ENCODE measurements around the gene S1PR4.
"Not testable (repeated sequence)": the region's sequence is repeated elsewhere in the genome, so short reads cannot be mapped to it uniquely, and the experiment has no call there.

S1PR4 gene

GRCh38 chr19:3220576-3220975 lies 42.0 kb downstream of the S1PR4 start:
- no peak overlapping the region for H3K4me3 ChIP-seq
- TF ChIP-seq, protein P1, sequence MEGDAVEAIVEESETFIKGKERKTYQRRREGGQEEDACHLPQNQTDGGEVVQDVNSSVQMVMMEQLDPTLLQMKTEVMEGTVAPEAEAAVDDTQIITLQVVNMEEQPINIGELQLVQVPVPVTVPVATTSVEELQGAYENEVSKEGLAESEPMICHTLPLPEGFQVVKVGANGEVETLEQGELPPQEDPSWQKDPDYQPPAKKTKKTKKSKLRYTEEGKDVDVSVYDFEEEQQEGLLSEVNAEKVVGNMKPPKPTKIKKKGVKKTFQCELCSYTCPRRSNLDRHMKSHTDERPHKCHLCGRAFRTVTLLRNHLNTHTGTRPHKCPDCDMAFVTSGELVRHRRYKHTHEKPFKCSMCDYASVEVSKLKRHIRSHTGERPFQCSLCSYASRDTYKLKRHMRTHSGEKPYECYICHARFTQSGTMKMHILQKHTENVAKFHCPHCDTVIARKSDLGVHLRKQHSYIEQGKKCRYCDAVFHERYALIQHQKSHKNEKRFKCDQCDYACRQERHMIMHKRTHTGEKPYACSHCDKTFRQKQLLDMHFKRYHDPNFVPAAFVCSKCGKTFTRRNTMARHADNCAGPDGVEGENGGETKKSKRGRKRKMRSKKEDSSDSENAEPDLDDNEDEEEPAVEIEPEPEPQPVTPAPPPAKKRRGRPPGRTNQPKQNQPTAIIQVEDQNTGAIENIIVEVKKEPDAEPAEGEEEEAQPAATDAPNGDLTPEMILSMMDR (IDR thresholded peaks at IDR 0.05): no peak
- no peak overlapping the region for H3K27ac ChIP-seq

GRCh38 chr19:3221576-3221975 lies 43.0 kb downstream of the S1PR4 start:
- not testable (repeated sequence) for H3K27ac ChIP-seq; DNase-seq (ENCODE audit: low spot score); H3K4me3 ChIP-seq

More at GRCh38 chr19:3220576-3220975, 42.0 kb downstream of the S1PR4 start:
- DNase-seq (ENCODE audit: low spot score): no peak

DNA sequence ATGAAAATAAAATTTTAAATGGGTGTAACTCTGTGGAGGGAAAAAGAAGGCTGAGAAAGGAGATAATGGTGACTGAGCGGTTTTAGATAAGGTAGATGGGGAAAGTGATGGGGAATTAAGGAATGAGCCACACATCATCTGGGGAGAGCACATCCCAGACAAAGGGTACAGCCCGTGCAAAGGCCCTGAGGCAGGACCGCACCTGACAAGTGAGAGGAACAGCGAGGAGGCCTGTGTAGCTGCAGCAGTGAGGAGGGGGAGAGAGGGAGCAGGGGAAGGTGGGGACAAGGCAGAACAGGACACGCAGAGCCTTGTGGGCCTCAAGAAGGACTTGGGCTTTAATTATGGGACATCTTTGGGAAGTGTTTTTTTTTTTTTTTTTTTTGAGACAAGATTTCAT lies 44.1 kb downstream of the S1PR4 start:
- TF ChIP-seq, protein P1 (IDR thresholded peaks at IDR 0.05): no peak
- Histone ChIP-seq H3K27ac (no peak overlapping the region), H3K4me3 (no peak overlapping the region)
- DNase-seq (ENCODE audit: low spot score): no peak

DNA sequence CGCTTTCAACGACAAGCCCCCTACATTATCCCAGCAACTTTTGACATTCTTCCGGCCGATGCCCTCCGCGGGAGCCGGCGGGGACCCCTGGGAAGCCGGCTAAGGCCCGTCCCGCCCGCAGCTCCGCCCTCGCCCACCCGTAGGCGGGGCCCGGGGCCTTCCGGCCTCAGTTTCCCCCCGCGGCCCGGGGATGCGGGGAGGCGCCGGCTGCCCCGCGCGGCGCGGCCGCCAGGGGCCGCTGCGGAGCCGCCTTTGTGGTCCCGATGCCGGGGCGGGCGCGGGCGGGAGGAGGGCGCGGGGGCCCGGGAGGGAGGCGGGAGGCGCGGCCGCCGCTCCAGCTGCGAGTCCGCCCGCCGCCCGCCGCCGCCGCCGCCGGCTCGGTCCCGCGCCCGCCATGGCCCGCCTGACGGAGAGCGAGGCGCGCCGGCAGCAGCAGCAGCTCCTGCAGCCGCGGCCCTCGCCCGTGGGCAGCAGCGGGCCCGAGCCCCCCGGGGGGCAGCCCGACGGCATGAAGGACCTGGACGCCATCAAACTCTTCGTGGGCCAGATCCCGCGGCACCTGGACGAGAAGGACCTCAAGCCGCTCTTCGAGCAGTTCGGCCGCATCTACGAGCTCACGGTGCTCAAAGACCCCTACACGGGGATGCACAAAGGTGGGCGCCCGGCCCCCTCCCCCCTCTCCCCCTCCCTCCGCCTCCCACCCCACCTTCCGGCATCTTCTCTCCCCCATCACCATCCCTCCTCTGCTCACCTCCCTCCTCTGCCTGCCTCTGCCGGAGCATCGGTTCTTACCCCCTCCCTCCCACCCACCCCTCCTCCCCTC lies 46.0 kb downstream of the S1PR4 start, which contains the start of gene CELF5:
Gene CELF5, plus strand, starts transcription at position 316 of the 823 bp plus-strand sequence. Its CDS starts 79 bp downstream, at position 395.
- H3K4me3 ChIP-seq: peak within 1 kb of the TSS; percentile 65
- TF ChIP-seq, protein P1 (IDR thresholded peaks at IDR 0.05): peak; percentile 42
- no peak for DNase-seq (ENCODE audit: low spot score)
- H3K27ac ChIP-seq: no peak within 1 kb of the TSS

DNA sequence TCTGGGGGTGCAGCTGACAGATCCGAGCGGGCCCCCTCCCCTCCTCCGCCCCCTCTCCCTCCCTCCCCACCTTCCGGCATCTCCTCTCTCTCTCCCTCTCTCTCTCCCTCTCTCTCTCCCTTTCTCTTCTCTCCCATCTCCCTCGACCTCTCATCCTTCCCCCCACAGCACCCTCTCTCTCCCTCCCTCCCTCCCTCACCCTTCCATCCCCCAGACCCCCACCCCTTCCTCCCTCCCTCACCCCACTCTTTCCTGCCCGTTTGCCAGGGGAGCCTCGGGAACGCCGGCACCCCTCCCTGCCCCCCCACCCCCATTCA lies 46.6 kb downstream of the S1PR4 start:
- no peak for DNase-seq (ENCODE audit: low spot score)
- no peak overlapping the region for H3K4me3 ChIP-seq
- H3K27ac ChIP-seq: no peak overlapping the region
- TF ChIP-seq, protein P1 (IDR thresholded peaks at IDR 0.05): no peak

GRCh38 chr19:3225677-3226093 lies 47.1 kb downstream of the S1PR4 start:
- H3K4me3 ChIP-seq: no peak overlapping the region
- TF ChIP-seq, protein P1 (IDR thresholded peaks at IDR 0.05): no peak
- no peak for DNase-seq (ENCODE audit: low spot score)
- no peak overlapping the region for H3K27ac ChIP-seq

DNA sequence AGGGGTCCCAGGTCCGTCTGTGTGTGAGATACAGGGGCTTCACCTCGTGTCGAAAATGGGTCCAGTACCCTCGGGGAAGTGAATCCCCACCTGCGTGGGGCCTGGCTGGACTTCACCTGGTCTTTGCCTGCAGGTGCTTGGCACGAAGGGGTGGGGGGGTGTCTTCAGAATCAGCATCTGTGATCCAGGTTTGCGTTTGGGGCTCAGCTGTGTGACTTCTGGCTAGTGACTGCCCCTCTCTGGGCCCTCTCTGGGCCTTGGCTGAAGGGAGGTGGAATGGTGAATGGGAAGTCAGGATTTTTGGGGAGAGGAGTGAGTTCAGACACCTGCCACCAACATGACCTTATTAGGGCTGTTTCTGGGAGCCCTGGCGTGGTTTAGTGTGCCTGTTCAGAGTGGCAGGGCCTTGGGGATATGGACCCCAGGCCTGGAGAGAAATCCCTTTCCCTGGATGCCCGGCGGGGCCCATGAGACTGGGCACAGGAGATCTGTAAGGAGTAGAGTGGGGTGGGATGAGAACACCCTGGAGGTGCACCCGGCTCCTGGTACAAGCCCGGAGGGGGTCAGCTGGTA lies 48.6 kb downstream of the S1PR4 start:
- Histone ChIP-seq H3K27ac (no peak overlapping the region), H3K4me3 (no peak overlapping the region)
- no peak for DNase-seq (ENCODE audit: low spot score)
- TF ChIP-seq, protein P1 (IDR thresholded peaks at IDR 0.05): no peak
